ENCODE results near the gene SH3RF3. TPM values are rescaled to one million over a fixed set of nuclear protein-coding genes. Genes with fewer than 3 reads are reported as not detected.

Gene SH3RF3
- total and polyA plus RNA-seq, 9 of the 15 experiments (the other 6 are each of a cell fraction or from before 2014, with no cell fraction given) = 0.02 TPM; not detected in 8

- ChIA-PET CTCF (ENCODE audit: low intra/inter-chr PET ratio) (no interaction called here), POLR2A (no interaction called here)
- 10% methylated on average over 10 of the region's 10 CpGs for WGBS (ENCODE audit: insufficient coverage, low coverage, missing lambda C conversion rate)
- Histone ChIP-seq H3K9me3 (replicated peaks; ENCODE audit: control insufficient read depth, insufficient read depth, low read depth, low read length) (no peaks in the 10 kb centered on the region), H3K4me2 (ENCODE audit: insufficient read depth, low read length) (no peak overlapping the region), H4K20me1 (replicated peaks; ENCODE audit: control insufficient read depth, insufficient read depth, low read length) (peaks cover 2% of the 10 kb centered on the region; the same call in 1 of the 2 replicates), H3K27me3 (ENCODE audit: control insufficient read depth in 2 of 2, insufficient read depth in 2 of 2, low read length in 2 of 2) (peaks cover 1 to 60% of the 10 kb centered on the region in 2 experiments; a peak in 4 of 5 replicates), H3K36me3 (ENCODE audit: control insufficient read depth, insufficient read depth, low read length) (no peaks in the 10 kb centered on the region), H3K4me1 (replicated peaks in 1 of 2; ENCODE audit: control insufficient read depth in 2 of 2, insufficient read depth in 2 of 2, low read length in 2 of 2) (no peaks in the 10 kb centered on the region; a peak in 2 of 5 replicates), H3K9ac (ENCODE audit: insufficient read depth in 1 of 2, low read depth in 2 of 2, low read length in 2 of 2) (no peak overlapping the region), H2AFZ (ENCODE audit: low read depth, low read length) (no peak overlapping the region), H3K27ac (ENCODE audit: extremely low read depth, low read depth, low read length) (no peak overlapping the region), H3K4me3 (no peak overlapping the region), H3K9me1 (ENCODE audit: control insufficient read depth, insufficient read depth, low read length) (peaks cover 4% of the 10 kb centered on the region), H3K79me2 (ENCODE audit: control insufficient read depth, insufficient read depth, low read length) (no peaks in the 10 kb centered on the region)
- in situ Hi-C loops (cut with MboI) = no loop called here
- no peak for FAIRE-seq
- no TSS peak for BruUV-seq (replicated peaks)
- ATAC-seq = no peak
- intact Hi-C loops (cut with micrococcal nuclease) = no loop called here
- TF ChIP-seq ZNF431 (CRISPR knock-in tag; IDR thresholded peaks at IDR 0.05) = no peak
- TF ChIP-seq KLF6 (CRISPR knock-in tag; IDR thresholded peaks at IDR 0.05; ENCODE audit: borderline replicate concordance) = 0 out of 2 replicates have a peak, but pooled peaks have one; percentile 26
- TF ChIP-seq, protein P1, sequence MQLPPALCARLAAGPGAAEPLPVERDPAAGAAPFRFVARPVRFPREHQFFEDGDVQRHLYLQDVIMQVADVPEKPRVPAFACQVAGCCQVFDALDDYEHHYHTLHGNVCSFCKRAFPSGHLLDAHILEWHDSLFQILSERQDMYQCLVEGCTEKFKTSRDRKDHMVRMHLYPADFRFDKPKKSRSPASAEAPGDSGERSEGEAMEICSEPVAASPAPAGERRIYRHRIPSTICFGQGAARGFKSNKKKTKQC (CRISPR knock-in tag; IDR thresholded peaks at IDR 0.05) = no peak
- no peak for DNase-seq (ENCODE audit: extremely low read depth in 1 of 4, low spot score in 3 of 4)
These were observed 133.1 kb downstream of the SH3RF3 start for GRCh38 chr2:109261906-109262631.
